Breast epithelium (tissue), 4 donors: ENCODE measurements around the gene MICALL2. TPM values are rescaled to one million over a fixed set of nuclear protein-coding genes. Genes with fewer than 3 reads are reported as not detected.
A peak's percentile ranks its signal among the peaks of the same experiment; 100 is the strongest.

Experiments
- DNase-seq, 2 donors: peaks; one replicate each; pipeline ENCODE4 v3.0.0-alpha.2; 2019; ENCODE audit warnings: low spot score in 2 of 2
- H3K27ac ChIP-seq, 2 donors: fragments of 200-600 bp; sonication (generic) in 1 of 2; one replicate each; pipeline ENCODE4 v1.5.1; 2016 to 2019; ENCODE audit warnings: mild to moderate bottlenecking in 1 of 2
- H3K27me3 ChIP-seq, 2 donors: fragments of 200-600 bp; sonication (generic) in 1 of 2; one replicate each; pipeline versions ENCODE4 v1.5.1 to v1.6.0; 2017 to 2019; ENCODE audit warnings: control low read depth in 1 of 2, mild to moderate bottlenecking in 1 of 2
- H3K36me3 ChIP-seq: fragments of 200-600 bp; one replicate; pipeline ENCODE4 v1.5.1; 2019
- H3K4me1 ChIP-seq, 2 donors: fragments of 200-600 bp; sonication (generic); one replicate each; pipeline ENCODE4 v1.5.1; 2016 to 2019; ENCODE audit warnings: control low read depth in 1 of 2
- H3K4me3 ChIP-seq, 3 donors: fragments of 200-600 bp; sonication (generic); 1 replicate in 2 of 3; 2 replicates in 1 of 3; pipeline ENCODE4 v1.5.1; 2016 to 2019; ENCODE audit warnings: mild to moderate bottlenecking in 3 of 3, moderate library complexity in 2 of 3
- H3K9me3 ChIP-seq, 2 donors: fragments of 200-600 bp; sonication (generic) in 1 of 2; one replicate each; pipeline ENCODE4 v1.5.1; 2016 to 2019; ENCODE audit warnings: control low read depth in 1 of 2
- POLR2A ChIP-seq: fragments of 450-650 bp; IDR thresholded peaks from one replicate; pipeline ENCODE4 v1.6.1; 2016; ENCODE audit warnings: antibody characterized with exemption, mild to moderate bottlenecking, moderate library complexity
- POLR2AphosphoS5 ChIP-seq, 3 donors: sonication (generic); formaldehyde crosslinking; IDR thresholded peaks; one replicate each; pipeline ENCODE4 v1.6.1; 2017; ENCODE audit warnings: antibody characterized with exemption in 3 of 3
- intact Hi-C: fragments of 100-400 bp; cut with DNase I; formaldehyde crosslinking; loops from one replicate; pipeline ENCODE4 v1.15.1; 2023; ENCODE audit warnings: low total_unique reads
- total RNA-seq, 3 donors: library from RNA; depleted of rRNA; stranded (reverse); fragments of >200 nt; gene quantifications; one replicate each; pipeline ENCODE4 v1.1.0, GENCODE V29; 2016
- TF ChIP-seq, protein P1 (sequence below), 3 donors: fragments of 450-650 bp; IDR thresholded peaks; one replicate each; pipeline ENCODE4 v1.5.1; 2016 to 2017; ENCODE audit warnings: antibody characterized with exemption in 3 of 3, mild to moderate bottlenecking in 3 of 3, moderate library complexity in 3 of 3

MICALL2 gene
- total RNA-seq, result 10 to 100 TPM in 2 of 3 donors, 1 to 10 TPM in 1; 4.0 to 20.0 (median 15.8) TPM

DNA sequence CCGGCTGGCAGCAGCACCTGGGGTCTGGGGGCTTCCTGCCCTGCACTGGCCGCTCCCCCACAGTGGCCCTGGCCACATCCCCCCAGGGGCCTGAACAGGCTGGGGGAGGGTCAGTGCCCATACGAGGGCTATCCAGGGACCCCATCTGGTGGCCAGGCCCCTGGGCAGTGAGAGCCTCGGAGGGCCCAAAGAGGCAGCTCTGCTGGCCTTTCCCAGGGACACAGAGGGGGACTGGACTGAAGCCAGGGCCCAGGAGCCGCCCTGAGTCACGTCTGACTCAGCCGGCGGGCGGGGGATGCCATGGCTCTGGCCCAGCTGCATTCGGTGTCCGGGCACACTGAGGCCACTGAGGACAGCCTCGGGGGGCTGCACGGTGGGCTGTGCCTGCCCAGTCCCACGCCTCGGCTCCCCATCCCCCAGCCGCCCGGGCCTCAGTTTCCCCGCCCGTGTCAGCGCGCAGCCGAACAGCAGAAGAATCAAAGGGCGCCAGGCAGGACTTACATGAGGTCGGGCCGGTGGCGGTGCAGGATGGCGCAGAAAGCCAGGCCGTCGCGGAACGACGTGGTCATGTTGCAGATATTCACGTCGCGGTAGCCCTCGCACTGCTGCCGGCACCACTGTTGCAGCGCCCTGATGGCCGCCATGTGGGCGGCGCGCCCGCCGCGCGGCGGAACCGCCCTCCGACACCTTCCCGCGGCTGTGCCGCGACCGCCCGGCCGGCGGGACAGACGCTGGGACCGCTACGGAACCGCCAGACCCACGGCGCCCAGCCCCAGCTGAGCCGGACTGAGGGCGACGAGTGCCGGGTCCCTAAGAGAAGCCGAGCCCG is at the start of gene MICALL2:
Gene MICALL2 (minus strand): TSS at position 788 of the 829 bp plus-strand sequence. CDS start 144 bp downstream, at position 644.
- Histone ChIP-seq H3K36me3 (no peaks in the 10 kb centered on the region), H3K4me1 (peaks cover 9 to 10% of the 10 kb centered on the region in 2 donors), H3K4me3 (peak within 1 kb of the TSS; percentile 73 to 81 (median 81)), H3K9me3 (no peaks in the 10 kb centered on the region), H3K27me3 (no peaks in the 10 kb centered on the region), H3K27ac (peak within 1 kb of the TSS; percentile 81 to 82)
- intact Hi-C loops, result no loop called here
- DNase-seq, result peak; percentile 64 to 79
- TF ChIP-seq, protein P1, sequence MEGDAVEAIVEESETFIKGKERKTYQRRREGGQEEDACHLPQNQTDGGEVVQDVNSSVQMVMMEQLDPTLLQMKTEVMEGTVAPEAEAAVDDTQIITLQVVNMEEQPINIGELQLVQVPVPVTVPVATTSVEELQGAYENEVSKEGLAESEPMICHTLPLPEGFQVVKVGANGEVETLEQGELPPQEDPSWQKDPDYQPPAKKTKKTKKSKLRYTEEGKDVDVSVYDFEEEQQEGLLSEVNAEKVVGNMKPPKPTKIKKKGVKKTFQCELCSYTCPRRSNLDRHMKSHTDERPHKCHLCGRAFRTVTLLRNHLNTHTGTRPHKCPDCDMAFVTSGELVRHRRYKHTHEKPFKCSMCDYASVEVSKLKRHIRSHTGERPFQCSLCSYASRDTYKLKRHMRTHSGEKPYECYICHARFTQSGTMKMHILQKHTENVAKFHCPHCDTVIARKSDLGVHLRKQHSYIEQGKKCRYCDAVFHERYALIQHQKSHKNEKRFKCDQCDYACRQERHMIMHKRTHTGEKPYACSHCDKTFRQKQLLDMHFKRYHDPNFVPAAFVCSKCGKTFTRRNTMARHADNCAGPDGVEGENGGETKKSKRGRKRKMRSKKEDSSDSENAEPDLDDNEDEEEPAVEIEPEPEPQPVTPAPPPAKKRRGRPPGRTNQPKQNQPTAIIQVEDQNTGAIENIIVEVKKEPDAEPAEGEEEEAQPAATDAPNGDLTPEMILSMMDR (IDR thresholded peaks at IDR 0.05), result no peak
- peak in 2 of 3 donors; percentile 57 to 63 for TF ChIP-seq POLR2AphosphoS5 (IDR thresholded peaks at IDR 0.05)

DNA sequence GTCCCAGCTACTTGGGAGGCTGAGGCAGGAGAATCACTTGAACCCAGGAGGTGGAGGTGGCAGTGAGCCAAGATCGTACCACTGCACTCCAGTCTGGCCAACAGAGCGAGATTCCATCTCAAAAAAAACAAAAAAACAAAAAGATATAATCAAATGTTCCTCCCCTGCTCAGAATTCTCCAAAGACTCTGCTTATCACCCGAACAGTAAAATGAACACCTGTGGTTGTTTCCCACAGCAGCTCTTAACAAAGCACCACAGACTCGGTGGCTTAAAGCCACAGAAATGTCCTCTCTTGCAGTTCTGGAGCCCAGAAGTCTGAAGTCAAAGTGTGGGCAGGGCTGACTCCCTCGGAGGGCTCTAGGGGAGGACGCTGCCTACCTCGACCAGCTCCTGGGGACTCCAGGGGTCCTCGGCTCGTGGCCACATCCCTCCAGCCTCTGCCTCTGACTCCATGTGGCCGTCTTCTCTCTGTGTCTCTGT is 49.0 kb upstream of the MICALL2 start:
- TF ChIP-seq POLR2A, result no peak
- no peak for TF ChIP-seq POLR2AphosphoS5 (IDR thresholded peaks at IDR 0.05)
- TF ChIP-seq, protein P1 (IDR thresholded peaks at IDR 0.05), result no peak
- Histone ChIP-seq H3K27ac (no peak overlapping the region), H3K4me1 (peaks cover 0 to 3% of the 10 kb centered on the region in 2 donors), H3K4me3 (no peak overlapping the region), H3K36me3 (no peaks in the 10 kb centered on the region), H3K27me3 (no peaks in the 10 kb centered on the region), H3K9me3 (no peaks in the 10 kb centered on the region)
- no peak for DNase-seq
- intact Hi-C loops, result no loop called here

DNA sequence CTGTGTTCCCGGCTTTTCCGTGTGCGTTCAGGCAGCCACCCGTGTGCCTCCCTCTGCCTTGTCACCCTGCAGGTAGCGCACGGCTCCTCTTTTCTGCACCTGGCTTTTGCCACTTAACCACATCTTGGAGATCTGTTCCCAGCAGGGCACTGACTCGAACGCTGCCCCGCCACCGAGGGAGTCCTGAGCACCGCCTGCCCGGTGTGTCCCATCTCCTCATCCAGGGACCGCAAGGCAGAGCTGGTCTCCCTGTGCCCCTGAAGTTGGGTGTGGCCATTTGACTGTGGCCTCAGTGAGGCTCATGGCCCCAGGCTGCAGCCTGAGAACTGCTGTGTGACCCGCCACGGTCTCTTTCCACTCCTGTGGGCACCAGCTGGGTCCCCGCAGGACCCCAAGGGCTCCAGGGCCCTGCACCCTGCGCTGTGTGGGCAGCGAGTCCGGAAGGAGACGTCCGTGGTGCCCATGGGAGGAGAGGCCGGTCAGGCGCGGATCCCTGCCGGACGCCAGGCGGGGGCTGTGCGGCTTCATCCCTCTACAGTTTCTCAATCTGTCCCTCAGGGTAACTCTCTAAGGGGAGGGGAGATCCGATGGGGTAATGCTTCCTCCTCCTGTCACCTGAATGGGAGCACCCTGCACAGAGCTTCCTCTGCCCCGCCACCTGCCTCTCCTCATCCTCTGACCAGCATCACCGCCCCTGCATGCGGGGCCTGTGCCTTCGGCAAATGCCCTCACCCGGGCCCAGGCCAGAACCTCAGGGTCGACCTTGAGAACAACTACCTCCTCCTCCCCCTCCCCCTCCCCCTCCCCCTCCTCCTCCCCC is 46.7 kb upstream of the MICALL2 start:
- Histone ChIP-seq H3K36me3 (no peaks in the 10 kb centered on the region), H3K27ac (peak overlapping the region; percentile 32 to 45), H3K27me3 (no peaks in the 10 kb centered on the region), H3K9me3 (no peaks in the 10 kb centered on the region), H3K4me1 (peaks cover 0 to 16% of the 10 kb centered on the region in 2 donors), H3K4me3 (no peak overlapping the region)
- no peak for DNase-seq
- intact Hi-C loops, result no loop called here
- TF ChIP-seq, protein P1 (IDR thresholded peaks at IDR 0.05), result no peak
- TF ChIP-seq POLR2A, result no peak
- TF ChIP-seq POLR2AphosphoS5 (IDR thresholded peaks at IDR 0.05), result no peak

DNA sequence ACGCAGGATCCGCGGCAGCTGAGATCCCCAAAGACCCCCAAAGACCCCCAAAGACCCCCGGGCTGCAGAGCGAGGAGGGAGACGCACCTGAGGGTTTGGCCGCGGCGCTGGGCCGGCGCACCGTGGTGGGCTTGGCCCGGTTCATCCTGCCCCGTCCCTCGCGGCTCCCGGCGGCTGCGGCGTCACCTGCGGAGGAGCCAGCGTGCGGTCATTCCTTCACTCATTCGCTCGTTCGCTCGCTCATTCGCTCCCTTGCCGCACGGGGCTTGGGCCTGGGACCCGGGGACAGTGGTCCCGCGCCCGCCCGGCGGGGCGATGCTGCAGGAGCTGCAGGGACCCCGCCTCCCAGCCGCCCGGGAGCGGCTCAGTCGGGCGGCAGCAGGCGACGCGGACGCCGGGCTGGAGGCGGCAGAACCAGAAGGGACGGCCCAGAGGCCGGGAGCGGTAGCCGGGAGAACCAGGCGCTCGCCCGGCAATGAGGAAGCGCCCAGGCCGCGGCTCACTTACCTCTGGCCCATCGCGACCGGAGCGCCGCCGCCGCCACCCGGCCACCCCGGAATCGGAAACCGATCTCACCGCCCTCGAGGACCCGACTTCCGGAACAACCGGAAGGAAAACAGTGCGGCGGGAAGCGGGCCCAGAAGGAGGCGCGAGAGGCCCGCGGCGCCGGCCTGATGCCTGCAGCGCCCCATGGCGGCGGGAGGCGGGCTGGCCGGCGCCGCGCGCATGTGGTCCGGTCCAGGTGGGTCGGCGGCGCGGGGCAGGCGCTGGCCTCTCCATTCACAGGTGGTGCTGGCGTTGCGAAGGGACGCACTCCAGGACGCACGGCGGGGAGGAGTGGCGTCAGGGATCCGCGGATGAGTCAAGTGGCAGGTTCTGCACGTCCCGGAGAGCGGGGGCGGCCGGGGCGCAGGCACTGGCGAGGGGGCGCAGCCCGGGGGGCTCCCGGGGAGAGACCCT is 44.8 kb upstream of the MICALL2 start, which contains the start of gene INTS1:
Gene INTS1 (minus strand): TSS at position 574 of the 960 bp plus-strand sequence. CDS start 429 bp downstream, at position 145.
- Histone ChIP-seq H3K9me3 (no peaks in the 10 kb centered on the region), H3K27me3 (no peaks in the 10 kb centered on the region), H3K4me1 (peaks cover 0 to 16% of the 10 kb centered on the region in 2 donors), H3K36me3 (no peaks in the 10 kb centered on the region), H3K27ac (peak within 1 kb of the TSS; percentile 64 to 74), H3K4me3 (peak within 1 kb of the TSS; percentile 99 to 100 (median 100))
- peak; percentile 87 to 93 for DNase-seq
- intact Hi-C loops, result no loop called here
- TF ChIP-seq POLR2A (no peak), POLR2AphosphoS5 (IDR thresholded peaks at IDR 0.05) (peak; percentile 78 to 85 (median 79))
- TF ChIP-seq, protein P1 (IDR thresholded peaks at IDR 0.05), result peak; percentile 49 to 94 (median 58)
